ENCODE results near the gene ADAMTS8.

The ADAMTS8 gene

GRCh38 chr11:130435671-130436070 is 7.3 kb upstream of the ADAMTS8 start:
- no peak for TF ChIP-seq TOX (CRISPR knock-in tag; IDR thresholded peaks at IDR 0.05; ENCODE audit: borderline replicate concordance)
- no peak for TF ChIP-seq OSR1 (CRISPR knock-in tag; IDR thresholded peaks at IDR 0.05)
- TF ChIP-seq CREB5 (CRISPR knock-in tag; IDR thresholded peaks at IDR 0.05; ENCODE audit: low read depth), result no peak
- no peak for TF ChIP-seq ZFP30 (CRISPR knock-in tag; IDR thresholded peaks at IDR 0.05)
- TF ChIP-seq, protein P1, sequence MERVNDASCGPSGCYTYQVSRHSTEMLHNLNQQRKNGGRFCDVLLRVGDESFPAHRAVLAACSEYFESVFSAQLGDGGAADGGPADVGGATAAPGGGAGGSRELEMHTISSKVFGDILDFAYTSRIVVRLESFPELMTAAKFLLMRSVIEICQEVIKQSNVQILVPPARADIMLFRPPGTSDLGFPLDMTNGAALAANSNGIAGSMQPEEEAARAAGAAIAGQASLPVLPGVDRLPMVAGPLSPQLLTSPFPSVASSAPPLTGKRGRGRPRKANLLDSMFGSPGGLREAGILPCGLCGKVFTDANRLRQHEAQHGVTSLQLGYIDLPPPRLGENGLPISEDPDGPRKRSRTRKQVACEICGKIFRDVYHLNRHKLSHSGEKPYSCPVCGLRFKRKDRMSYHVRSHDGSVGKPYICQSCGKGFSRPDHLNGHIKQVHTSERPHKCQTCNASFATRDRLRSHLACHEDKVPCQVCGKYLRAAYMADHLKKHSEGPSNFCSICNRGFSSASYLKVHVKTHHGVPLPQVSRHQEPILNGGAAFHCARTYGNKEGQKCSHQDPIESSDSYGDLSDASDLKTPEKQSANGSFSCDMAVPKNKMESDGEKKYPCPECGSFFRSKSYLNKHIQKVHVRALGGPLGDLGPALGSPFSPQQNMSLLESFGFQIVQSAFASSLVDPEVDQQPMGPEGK (CRISPR knock-in tag; IDR thresholded peaks at IDR 0.05; ENCODE audit: borderline replicate concordance), result no peak
- no peak for TF ChIP-seq TCF4 (CRISPR knock-in tag; IDR thresholded peaks at IDR 0.05; ENCODE audit: borderline replicate concordance)
- TF ChIP-seq GLIS3 (CRISPR knock-in tag; IDR thresholded peaks at IDR 0.05), result no peak

GRCh38 chr11:130434521-130435223 is 6.3 kb upstream of the ADAMTS8 start:
- ATAC-seq, result peak; percentile 85
- TF ChIP-seq CSRNP3 (CRISPR knock-in tag; IDR thresholded peaks at IDR 0.05) (no peak), RARB (CRISPR knock-in tag; IDR thresholded peaks at IDR 0.05) (no peak), ESRRG (CRISPR knock-in tag; IDR thresholded peaks at IDR 0.05) (no peak), ZNF565 (CRISPR knock-in tag; conservative IDR thresholded peaks at IDR 0.05; ENCODE audit: low read depth) (no peak), GLIS3 (CRISPR knock-in tag; IDR thresholded peaks at IDR 0.05) (no peak), ZFP3 (CRISPR knock-in tag; IDR thresholded peaks at IDR 0.05) (no peak), ZFP30 (CRISPR knock-in tag; IDR thresholded peaks at IDR 0.05) (no peak), BACH2 (CRISPR knock-in tag; IDR thresholded peaks at IDR 0.05; ENCODE audit: borderline replicate concordance) (no peak)

More at GRCh38 chr11:130435671-130436070, 7.3 kb upstream of the ADAMTS8 start:
- ATAC-seq, result peak; percentile 30

GRCh38 chr11:130433357-130433756 is 4.9 kb upstream of the ADAMTS8 start:
- TF ChIP-seq ZNF565 (CRISPR knock-in tag; conservative IDR thresholded peaks at IDR 0.05; ENCODE audit: low read depth) (no peak), TCF4 (CRISPR knock-in tag; IDR thresholded peaks at IDR 0.05; ENCODE audit: borderline replicate concordance) (no peak)
- ATAC-seq, result no peak

DNA sequence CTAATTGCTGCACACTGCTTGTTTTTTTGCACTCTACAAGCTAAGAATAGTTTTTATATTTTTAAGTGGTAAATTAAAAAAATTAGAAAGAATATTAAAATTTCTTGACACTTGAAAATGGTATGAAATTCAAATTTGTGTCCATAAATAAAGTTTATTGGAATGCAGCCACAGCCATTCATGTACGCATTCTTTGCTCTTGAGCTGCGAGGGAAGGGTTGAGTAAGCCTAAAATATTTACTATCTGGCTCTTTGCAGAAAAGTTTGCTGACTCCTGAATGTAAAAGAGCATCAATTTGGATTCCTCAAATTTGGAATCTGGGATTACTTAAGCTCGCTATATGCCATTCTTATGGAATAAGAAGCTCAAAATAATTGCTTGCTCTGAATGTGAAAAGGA is 3.4 kb upstream of the ADAMTS8 start:
- TF ChIP-seq OSR1 (CRISPR knock-in tag; IDR thresholded peaks at IDR 0.05) (no peak), SNAI2 (CRISPR knock-in tag; IDR thresholded peaks at IDR 0.05) (no peak), ESRRG (CRISPR knock-in tag; IDR thresholded peaks at IDR 0.05) (no peak), POU6F1 (CRISPR knock-in tag; IDR thresholded peaks at IDR 0.05; ENCODE audit: borderline replicate concordance, low read depth) (no peak), GLIS3 (CRISPR knock-in tag; IDR thresholded peaks at IDR 0.05) (no peak), CSRNP3 (CRISPR knock-in tag; IDR thresholded peaks at IDR 0.05) (no peak), ZFP3 (CRISPR knock-in tag; IDR thresholded peaks at IDR 0.05) (no peak), ZFP30 (CRISPR knock-in tag; IDR thresholded peaks at IDR 0.05) (no peak), ZNF70 (CRISPR knock-in tag; IDR thresholded peaks at IDR 0.05) (no peak), ZNF565 (CRISPR knock-in tag; conservative IDR thresholded peaks at IDR 0.05; ENCODE audit: low read depth) (no peak), CSDC2 (CRISPR knock-in tag; IDR thresholded peaks at IDR 0.05) (no peak), ARNTL (CRISPR knock-in tag; IDR thresholded peaks at IDR 0.05; ENCODE audit: borderline replicate concordance, low read depth) (no peak), TCF4 (CRISPR knock-in tag; IDR thresholded peaks at IDR 0.05; ENCODE audit: borderline replicate concordance) (no peak), ZC3H10 (CRISPR knock-in tag; IDR thresholded peaks at IDR 0.05) (no peak), RARB (CRISPR knock-in tag; IDR thresholded peaks at IDR 0.05) (no peak), TOX (CRISPR knock-in tag; IDR thresholded peaks at IDR 0.05; ENCODE audit: borderline replicate concordance) (no peak), ZNF8 (CRISPR knock-in tag; IDR thresholded peaks at IDR 0.05) (no peak)
- TF ChIP-seq, protein P1 (CRISPR knock-in tag; IDR thresholded peaks at IDR 0.05; ENCODE audit: borderline replicate concordance), result no peak
- TF ChIP-seq, protein P2, sequence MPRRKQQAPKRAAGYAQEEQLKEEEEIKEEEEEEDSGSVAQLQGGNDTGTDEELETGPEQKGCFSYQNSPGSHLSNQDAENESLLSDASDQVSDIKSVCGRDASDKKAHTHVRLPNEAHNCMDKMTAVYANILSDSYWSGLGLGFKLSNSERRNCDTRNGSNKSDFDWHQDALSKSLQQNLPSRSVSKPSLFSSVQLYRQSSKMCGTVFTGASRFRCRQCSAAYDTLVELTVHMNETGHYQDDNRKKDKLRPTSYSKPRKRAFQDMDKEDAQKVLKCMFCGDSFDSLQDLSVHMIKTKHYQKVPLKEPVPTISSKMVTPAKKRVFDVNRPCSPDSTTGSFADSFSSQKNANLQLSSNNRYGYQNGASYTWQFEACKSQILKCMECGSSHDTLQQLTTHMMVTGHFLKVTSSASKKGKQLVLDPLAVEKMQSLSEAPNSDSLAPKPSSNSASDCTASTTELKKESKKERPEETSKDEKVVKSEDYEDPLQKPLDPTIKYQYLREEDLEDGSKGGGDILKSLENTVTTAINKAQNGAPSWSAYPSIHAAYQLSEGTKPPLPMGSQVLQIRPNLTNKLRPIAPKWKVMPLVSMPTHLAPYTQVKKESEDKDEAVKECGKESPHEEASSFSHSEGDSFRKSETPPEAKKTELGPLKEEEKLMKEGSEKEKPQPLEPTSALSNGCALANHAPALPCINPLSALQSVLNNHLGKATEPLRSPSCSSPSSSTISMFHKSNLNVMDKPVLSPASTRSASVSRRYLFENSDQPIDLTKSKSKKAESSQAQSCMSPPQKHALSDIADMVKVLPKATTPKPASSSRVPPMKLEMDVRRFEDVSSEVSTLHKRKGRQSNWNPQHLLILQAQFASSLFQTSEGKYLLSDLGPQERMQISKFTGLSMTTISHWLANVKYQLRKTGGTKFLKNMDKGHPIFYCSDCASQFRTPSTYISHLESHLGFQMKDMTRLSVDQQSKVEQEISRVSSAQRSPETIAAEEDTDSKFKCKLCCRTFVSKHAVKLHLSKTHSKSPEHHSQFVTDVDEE (CRISPR knock-in tag; IDR thresholded peaks at IDR 0.05), result no peak
- ATAC-seq, result no peak
